Measurements from ENCODE around the gene TMEM37.
A peak's percentile ranks its signal among the peaks of the same experiment; 100 is the strongest.
"Not testable (repeated sequence)": the region's sequence is repeated elsewhere in the genome, so short reads cannot be mapped to it uniquely, and the experiment has no call there.

The TMEM37 gene, protein sequence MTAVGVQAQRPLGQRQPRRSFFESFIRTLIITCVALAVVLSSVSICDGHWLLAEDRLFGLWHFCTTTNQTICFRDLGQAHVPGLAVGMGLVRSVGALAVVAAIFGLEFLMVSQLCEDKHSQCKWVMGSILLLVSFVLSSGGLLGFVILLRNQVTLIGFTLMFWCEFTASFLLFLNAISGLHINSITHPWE

DNA sequence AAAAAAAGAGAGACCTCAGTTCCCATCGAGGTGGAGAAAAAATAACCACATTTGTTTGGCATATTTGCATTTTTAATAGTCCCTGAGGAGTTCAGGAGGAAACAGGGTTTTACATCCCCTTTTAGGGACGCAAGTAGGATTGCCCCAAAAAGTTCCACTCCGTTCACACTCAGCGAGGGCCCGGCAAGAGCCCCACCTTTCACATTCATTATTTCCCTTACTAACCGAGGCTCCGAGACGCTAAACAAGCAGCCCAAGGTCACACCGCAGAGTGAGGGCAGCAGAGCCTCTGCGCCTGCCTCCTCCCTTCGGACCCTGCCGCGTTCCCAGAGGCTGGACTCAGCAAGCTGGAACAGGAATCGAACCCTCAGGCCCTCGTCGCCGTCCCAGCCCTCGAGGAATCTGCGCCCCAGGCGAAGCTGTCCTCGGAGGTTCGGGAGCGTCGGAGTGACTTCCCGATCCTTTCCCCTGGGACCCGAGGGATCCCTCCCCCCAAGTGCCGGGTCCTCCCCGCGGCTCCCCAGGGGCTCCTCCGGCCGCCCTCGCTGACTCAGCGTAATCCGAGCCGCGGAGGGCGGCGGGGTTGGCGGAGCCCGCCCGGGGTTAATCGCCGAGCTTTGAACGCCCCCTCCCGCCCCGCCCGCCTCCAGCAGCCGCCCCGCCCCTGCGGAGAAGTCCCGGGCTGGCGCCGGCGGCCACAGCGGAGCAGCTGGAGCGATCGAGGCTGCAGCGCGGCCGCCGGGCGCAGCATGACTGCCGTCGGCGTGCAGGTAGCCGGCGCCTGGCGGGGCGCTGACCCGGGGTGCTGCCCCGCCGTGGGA is at the start of gene TMEM37:
Gene TMEM37, plus strand, starts transcription at position 700 of the 821 bp plus-strand sequence. Its CDS starts 50 bp downstream, at position 750.
- no peak for DNase-seq

DNA sequence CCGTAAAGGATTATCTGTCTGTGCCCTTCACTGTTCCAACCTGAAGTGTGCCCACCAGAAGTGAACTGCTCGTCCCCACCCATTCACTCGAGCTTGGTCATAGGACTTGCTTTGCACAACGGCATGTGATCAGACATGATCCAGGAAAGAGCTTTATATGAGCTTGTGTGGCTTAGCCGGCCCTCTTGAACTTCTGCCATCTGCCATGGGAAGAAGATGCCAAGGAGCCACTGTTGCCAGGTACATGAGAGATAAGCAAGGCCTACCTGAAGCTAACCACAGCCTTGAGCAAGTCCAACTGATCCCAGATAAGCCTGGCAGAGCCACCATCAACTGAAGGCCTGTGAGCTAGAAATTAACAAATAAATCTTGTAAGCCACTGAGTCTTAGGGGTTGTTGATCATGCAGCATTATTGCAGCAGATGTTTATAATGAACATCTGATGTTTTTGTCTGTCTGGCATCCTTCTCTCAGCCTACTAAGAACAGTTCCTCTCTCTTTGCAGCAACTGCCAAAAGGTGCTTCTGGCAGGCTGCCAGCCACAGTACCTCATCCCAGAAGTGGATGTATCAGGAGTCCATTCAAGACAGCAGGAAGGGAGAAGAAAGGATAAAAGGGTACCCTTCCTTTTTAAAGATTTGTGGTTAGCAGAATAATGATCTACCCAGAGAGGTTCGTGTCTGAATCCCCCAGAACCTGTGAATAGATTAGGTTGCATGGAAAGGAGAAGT is 48.1 kb upstream of the TMEM37 start:
- DNase-seq: no peak

DNA sequence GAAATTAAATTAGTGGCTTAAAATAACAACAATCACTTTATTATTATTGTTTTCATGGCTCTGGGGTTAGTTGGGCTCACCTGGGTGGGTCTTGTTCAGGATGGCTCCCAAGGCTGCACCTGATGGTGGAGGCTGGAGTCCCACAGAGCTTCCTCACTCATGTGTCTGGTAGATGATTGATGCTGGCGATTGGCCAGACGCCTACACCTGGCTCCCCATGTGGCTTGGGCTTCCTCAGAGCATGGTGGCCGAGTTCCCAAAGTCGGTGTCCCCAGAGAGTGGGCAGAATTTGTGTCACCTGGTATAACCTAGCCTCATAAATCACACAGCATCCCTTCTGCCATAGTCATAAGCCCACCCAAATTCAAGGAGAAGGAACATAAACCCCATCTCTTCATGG is 46.7 kb upstream of the TMEM37 start:
- DNase-seq: no peak

DNA sequence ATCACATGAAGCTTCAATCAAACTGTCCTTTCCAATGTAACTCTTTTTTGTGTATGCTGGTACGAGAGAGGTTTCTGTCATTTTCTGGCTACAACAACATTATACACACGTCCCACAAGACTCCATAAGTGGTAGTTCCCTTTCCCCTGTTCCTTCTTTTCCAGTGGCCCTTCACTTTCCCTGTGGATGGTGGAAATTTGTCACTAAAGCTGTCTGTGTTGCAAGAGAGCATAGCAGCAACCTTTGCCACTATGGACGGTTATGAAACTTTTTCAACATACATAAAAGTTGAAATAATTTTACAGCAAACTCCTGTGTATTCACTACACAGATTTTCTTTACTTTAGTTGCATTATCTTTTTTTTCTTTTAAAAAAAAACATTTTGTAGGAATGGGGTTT is 46.2 kb upstream of the TMEM37 start:
- DNase-seq: no peak

DNA sequence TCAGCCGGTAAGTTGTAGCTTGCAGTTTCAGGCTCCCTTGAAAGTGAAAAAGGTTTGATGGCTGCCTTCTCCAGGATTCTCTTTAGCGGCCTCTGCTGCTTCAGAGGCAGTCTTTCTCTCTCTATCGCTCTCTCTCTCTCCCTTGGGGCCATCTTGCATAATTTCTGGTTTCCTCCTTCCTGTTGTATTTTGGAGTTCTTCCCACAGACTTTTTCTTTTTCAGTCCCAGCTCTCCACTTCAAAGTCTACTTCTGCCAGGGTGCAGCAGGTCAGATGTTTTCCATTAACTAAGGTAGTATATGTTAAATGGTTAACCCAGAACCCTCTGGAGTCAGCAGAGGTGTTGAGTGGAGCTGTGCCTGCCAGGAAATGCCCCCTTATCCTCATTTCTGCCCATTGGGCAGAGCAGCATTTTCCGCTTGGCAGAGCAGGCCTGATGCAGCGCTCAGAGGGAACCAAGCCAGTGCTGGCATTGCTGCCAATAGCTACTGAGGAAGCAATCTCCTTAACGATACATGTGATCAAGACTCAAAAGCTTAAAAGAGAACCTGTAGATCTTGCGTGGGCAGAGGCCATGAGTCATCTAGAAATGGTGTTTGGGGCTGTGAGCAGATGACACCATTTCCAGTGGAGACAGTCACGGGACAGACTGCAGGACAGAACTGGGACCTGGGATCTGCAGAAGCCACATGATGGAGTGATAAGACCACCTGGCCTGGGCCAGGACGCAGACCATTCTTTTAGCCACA is 44.1 kb upstream of the TMEM37 start:
- no peak for DNase-seq

DNA sequence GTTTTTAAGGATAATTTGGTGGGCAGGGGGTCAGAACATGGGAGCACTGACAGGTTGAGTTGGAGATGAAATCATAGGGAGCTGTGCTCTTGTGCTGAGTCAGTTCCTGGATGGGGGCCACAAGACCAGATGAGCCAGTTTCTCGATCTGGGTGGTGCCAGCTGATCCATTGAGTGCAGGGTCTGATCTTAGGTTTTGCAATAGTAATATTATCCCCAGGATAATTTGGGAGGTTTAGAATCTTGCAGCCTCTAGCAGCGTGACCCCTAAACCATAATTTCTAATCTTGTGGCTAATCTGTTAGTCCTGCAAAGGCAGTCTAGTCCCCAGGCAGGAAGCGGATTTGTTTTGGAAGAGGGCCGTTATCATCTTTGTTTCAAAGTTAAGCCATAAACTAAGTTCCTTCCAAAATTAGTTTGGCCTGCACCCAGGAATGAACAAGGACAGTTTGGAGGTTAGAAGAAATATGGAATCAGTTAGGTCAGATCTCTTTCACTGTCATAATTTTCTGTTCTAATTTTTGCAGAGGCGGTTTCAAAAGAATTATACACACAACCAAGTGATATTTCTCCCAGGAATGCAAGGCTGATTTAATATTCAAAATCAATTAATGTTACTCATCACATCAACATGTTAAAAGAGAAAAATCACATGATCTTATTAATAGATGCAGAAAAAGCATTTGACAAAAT is 41.9 kb upstream of the TMEM37 start:
- no peak for DNase-seq

DNA sequence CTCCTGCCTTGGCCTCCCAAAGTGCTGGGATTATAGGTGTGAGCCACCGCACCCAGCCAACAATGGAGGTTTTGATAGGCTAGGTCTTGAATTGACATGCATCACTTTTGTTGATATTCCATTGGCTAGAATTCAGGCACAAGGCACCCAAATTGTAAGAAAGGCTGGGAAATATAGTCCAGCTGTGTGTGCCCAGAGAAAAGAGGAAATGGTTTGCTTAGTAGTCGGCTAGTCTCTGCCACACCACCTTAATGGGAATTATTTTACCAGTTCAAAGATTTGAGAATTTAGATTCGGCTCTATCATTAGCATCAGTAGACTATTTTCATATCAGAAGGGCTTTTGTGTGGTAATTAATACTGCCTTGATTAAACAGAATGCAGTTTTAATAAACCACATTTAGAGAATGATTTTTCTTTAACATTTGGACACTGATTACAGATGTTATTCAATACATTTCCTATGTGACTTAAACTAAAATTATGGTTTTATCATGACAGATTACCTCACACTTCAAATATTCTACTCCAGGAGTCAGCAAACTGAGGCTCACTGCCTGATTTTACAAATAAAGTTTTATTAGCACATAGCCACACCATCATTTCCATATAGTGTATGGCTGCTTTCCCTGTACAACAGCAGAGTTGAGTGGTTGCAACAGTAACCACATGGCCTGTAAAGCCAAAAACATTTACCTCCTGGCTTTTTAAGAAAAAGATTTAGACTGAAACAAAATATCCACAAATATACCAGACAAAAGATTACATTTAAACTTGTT is 37.5 kb upstream of the TMEM37 start:
- no peak for DNase-seq

DNA sequence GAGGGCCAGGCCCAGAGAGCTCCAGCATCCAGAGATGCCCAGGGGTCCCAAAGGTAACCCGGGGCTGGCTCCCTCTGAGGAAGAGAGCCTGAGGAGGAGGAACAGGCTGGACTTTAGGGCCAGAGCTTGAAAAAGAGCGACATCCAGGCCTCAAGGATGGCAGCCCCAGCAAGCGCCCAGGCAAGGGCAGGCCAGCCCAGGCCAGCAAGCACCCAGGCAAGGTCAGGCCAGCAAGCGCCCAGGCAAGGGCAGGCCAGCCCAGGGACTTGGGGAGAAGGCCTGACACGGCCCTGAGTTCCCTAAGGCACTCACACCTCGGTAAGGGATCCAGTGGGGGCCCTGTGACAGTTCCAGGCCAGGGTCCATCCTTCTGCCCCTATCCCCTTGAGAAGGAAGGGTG is 34.5 kb upstream of the TMEM37 start:
- DNase-seq: no peak

DNA sequence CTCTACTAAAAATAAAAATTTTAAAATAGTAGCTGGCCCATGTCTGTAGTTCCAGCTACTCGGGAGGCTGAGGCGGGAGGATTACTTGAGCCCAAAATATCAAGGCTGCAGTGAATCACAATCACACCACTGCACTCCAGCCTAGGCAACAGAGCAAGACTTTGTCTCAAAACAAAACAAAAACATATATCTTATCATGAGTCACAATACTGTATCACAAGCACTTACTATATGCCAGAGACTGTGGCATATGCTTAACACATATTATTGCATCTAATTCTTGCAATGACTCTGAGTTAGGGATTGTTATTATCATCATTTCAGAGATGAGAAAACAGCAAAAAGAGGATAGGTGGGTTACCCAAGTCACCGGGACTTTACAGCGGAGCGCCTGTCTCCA is 29.5 kb upstream of the TMEM37 start:
- no peak for DNase-seq

DNA sequence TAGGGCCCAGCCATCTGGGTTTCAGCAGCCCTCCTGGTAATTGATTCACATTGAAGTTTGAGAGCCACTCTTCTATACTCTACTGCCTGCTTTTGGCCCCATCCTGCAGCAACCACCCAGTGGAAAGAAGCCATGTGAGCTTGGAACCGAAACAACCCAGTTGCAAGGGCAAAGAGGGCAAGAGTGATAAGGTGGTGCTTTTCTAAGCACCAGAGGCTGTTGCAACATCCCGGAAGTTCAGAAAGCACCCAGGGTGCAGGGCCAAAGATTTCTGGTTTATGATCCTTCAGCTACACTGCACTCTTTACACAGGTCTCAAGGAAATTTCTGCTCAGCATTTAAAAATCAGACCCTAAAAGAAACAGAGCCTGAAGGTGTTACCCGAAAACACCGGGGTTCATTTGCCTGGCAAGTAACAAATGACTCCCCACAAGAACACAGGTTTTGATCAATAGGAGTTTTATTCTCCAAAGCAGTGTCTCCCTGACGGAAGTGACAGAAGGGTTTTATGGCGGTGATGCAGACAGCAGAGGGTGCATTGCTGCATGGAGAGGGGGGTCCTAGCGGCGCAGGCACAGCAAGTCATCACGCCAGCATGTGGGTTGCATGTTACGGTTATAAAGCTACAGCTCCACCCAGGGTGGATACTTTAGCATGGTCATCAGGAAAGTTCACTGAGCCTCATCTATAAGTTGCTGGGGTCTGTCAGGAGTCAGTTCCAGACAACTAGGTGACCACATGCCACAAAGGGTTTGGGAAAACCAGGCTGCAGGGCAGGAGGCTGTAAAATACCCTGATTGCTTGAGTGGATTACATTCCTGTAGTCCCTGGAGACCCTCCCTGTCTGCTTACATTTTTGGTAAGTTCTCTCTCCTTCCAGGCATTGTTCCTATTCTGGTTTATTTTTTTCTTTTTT is 28.8 kb upstream of the TMEM37 start:
- DNase-seq: no peak

DNA sequence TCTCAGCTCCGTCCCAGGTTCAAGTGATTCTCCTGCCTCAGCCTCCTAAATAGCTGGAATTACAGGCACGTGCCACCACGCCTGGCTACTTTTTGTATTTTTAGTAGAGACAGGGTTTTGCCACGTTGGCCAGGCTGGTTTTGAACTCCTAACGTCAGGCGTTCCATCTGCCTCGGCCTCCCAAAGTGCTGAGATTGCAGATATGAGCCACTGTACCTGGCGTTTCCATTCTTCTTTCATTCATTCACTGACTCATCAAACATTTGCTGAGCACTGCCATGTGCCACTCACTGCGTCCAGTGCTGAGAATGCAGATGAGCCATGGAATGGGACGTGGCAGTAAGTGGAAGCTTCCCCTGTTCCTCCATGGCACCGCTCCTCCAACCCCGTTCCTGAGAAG is 28.0 kb upstream of the TMEM37 start:
- DNase-seq: not testable (repeated sequence)

DNA sequence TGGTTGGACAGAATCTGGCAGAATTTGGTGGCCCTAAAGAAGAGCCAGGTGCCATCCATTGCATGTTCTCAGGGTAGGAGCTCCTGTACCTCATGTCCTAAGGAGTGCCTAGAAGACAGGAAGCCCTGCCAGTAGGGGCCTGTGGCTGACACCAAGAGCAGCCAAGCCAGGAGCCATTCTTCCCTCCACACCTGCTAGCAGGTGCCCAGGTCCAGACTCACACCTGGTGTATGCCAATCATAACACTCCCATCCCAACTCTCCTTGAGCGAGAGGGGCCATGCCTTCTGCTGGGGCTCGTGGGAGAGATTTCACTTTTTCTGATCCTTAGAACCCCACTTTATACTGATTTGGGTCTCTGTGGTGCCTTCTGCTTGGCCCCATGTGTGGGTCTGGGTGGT is 26.5 kb upstream of the TMEM37 start:
- DNase-seq: no peak

DNA sequence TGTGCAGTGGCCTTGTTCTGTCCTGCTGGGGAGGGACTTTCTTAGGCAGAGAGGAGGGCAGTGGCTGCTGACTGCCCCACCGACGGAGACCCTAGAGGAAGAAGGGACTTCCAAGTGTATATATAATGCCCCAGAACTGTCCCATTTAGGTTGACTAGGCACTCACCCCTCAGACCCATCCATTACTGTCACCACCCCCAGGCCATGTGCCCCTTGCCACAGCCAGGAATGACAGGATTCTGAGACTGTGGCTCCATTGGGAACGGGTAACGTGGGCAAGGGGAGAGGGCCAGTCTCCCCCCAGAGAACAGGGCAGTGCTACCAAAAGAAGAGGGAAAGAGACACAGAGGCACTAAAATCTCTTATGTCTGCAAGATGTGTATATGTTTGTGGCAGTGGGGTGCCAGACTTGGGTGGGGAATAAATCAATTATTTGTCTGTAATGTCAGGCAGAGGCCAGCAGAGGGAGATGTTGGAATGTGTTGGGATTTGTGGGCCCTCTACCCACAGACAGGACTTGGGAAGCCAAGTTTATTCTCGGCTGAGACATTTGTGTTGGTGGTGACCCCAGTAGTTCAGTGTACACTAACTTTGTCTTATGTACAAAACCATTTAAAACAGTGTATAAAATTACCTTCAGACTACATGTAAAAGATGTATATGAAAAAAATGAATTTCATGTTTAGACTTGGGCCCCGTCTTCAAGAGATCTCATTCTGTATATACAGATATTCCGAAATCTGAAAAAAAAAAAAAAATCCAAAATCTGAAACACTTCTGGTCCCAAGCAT is 24.0 kb upstream of the TMEM37 start:
- peak in 3 of 6 experiments; percentile 12 to 27 (median 20) for DNase-seq

DNA sequence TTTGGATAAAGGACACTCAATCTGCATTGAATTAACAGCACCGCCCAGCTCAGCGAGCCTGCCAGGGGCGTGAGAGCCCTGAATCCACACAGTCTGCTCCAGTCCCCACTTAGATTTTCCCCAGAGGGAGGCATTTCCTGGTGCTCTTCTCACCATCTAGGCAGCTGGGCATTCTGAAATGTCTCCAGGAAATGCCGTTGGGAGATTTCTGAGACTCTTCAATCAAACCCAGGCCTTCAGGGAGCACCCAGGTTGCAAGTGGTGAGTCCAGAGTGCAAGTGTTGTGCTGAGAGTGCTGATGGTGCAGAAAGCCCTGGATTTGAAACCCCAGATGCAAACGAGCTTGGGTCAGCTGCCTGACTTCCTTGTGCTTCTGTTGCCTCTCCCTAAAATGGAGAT is 23.4 kb upstream of the TMEM37 start:
- DNase-seq: no peak

DNA sequence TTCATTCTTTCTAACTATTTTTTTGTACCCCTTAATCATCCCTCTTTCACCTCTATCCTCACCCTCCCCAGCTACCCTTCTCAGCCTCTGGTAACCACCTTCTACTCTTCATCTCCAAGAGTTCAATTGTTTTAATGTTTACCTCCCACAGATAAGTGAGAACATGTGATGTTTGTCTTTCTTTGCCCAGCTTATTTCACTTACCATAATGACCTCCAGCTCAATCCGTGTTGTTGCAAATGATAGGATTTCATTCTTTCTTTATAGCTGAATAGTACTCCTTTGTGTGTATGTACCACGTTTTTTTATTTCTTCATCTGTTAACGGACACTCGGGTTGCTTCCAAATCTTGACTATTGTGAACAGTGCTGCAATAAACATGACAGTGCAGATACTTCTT is 22.1 kb upstream of the TMEM37 start:
- DNase-seq: no peak

DNA sequence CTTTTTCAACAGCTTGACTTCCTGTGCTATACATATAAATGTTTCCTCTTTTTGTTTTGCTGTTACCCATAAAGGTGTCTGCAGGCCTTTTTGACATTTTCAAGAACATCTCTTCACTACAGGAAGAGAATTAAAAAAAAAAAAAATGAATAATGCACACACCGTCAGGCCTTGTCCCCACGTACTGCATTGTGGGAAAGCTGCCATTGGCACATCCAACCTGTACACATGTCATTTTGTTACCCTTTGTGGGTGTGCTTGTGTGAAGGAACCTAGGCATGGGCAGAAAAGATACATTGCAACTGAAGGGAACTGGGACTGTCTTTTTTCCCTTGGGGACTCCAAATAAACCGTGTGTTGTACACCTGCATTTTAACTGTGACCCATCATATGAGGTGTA is 16.8 kb upstream of the TMEM37 start:
- peak in 1 of 6 experiments; percentile 2 for DNase-seq

DNA sequence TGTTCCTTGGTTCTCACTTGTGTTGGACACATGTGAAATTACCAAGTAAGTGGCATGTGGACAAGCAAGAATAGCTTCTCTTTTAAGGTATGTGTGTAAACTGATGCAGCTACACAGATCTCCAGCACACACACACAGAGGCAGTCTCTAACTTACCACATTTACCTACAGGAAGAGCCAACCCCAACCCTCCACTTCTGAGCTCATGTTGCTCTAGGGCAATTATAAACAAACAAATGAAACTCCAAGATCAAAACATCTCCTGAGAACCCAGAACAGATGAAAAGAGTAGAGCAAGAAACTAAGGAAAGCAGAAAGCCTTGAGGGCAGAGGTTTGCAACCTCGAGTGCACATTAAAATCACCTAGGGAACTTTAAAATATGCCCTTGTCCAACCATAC is 16.0 kb upstream of the TMEM37 start:
- DNase-seq: no peak

DNA sequence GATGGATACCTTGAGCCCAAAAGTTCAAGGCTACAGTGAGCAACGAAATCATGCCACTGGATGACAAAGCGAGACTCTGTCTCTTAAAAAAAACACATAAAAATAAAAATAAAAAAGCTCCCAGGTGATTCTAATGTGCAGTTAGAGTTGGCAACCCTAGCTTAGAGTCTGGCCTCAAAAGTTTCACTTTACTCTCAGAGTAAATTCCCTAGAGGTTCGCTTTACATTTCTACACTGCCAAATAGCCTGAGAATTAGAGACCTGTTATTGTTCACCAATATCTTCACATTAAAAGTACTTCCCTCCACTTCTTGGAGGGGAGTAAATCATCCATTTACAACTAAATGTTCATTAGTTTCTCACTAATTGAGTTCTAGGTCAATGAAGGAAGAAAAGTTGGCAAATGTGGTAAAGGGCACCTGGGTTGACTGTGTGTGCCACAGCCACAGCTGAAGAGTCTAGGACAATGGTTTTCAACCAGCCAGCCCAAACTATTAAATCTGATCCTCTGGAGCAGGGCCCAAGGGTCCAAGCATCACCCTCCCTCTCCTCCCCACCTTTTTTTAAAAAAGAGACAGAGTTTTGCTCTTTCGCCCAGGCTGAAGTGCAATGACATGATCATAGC is 15.2 kb upstream of the TMEM37 start:
- no peak for DNase-seq

DNA sequence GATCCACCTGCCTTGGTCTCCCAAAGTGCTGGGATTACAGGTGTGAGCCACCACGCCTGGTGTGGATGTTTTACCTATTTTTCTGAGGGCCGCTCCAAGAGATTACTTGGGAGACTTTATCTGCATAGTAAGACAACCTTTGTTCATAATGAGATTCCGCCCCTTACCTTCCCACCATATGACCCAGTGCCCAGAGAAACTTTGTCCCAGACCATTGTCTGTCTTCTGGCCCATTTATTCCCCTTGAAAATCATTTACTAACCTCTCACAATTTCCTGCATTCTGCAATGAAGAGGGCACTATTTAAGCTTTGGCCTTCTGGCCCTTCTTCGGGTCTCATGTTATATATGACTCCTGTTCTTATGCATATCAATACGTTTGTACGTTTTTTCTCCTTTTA is 13.7 kb upstream of the TMEM37 start:
- no peak for DNase-seq

All from stimulated activated naive CD4-positive, alpha-beta T cell (primary cell).